ENCODE data around the gene PRLR. TPM values are rescaled to one million over a fixed set of nuclear protein-coding genes. Genes with fewer than 3 reads are reported as not detected.

The PRLR gene
- total RNA-seq, 2 experiments from 2014 or later = 0.03 TPM; not detected in 1

DNA sequence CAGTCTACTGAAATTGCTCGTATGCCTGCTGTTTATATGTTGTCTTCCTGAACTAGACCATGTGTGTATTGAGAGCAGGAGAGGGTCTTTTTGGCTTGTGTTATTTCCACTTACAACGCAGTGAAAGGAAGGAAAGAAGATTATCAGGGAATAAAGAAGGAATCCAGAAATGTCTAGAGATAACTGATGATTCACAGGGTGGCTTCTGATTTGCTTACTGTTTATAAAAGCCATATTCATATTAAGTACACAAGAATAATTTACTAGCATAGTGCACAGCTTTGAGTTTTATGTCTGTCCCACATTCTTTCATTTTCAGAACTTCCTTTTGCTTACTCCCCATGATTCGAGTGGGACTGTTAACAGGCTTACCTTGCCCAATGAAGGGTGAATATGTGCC lies 72.1 kb downstream of the PRLR start:
- Mint-ChIP-seq H3K4me1 (ENCODE audit: low read depth) (no peaks in the 10 kb centered on the region), H3K9me3 (no peaks in the 10 kb centered on the region), H3K27ac (no peak overlapping the region), H3K36me3 (ENCODE audit: low read depth) (no peaks in the 10 kb centered on the region), H3K27me3 (peaks cover 7% of the 10 kb centered on the region), H3K4me3 (no peak overlapping the region)
- H3K4me3 ChIP-seq (ENCODE audit: low read length) = no peak overlapping the region
- no peak overlapping the region for H3K27ac ChIP-seq (ENCODE audit: low read depth in 1 of 2, low read length in 2 of 2)
- no peaks in the 10 kb centered on the region for H3K4me1 ChIP-seq (ENCODE audit: insufficient read depth, low read length)
- no peaks in the 10 kb centered on the region for H3K27me3 ChIP-seq (ENCODE audit: control insufficient read depth in 1 of 2, insufficient read depth in 2 of 2, low read length in 2 of 2)
- TF ChIP-seq, protein P1, sequence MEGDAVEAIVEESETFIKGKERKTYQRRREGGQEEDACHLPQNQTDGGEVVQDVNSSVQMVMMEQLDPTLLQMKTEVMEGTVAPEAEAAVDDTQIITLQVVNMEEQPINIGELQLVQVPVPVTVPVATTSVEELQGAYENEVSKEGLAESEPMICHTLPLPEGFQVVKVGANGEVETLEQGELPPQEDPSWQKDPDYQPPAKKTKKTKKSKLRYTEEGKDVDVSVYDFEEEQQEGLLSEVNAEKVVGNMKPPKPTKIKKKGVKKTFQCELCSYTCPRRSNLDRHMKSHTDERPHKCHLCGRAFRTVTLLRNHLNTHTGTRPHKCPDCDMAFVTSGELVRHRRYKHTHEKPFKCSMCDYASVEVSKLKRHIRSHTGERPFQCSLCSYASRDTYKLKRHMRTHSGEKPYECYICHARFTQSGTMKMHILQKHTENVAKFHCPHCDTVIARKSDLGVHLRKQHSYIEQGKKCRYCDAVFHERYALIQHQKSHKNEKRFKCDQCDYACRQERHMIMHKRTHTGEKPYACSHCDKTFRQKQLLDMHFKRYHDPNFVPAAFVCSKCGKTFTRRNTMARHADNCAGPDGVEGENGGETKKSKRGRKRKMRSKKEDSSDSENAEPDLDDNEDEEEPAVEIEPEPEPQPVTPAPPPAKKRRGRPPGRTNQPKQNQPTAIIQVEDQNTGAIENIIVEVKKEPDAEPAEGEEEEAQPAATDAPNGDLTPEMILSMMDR (IDR thresholded peaks at IDR 0.05) = no peak
- no peaks in the 10 kb centered on the region for H3K9me3 ChIP-seq (ENCODE audit: control insufficient read depth in 1 of 2, insufficient read depth in 1 of 2, low read length in 2 of 2)
- POLR2A ChIA-PET = no interaction called here
- CTCF ChIA-PET = no interaction called here
- H3K36me3 ChIP-seq (ENCODE audit: insufficient read depth, low read length) = no peaks in the 10 kb centered on the region
- ATAC-seq (ENCODE audit: poor library complexity) = no peak
- DNase-seq = no peak
- intact Hi-C loops (cut with DNase I, micrococcal nuclease) = no loop called here

DNA sequence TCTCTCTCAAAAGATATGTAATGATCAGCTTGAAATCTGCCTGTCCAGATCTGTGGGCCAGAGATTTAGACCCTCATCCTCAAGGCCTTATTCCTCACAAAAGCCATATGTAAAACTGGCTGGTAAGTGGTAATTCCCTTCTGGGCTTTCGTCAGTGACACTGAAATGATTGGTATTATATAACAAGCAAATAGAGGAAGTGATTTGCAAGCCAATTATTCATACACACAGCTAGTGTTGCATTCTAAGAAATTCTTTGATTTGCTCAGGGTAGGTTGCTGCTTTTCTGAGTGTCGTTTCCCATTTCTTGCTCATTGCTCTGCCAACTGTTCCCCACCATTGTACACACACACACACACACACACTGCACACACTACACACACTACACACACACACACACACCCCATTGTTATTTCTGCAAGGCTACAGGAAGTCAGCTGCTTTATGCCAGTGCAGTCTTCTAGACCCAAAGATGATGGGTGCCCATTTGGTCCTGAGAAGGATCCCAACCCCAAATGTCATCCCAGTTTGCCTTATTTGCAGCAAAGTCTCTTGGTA lies 76.8 kb downstream of the PRLR start:
- intact Hi-C loops (cut with DNase I, micrococcal nuclease) = no loop called here
- Mint-ChIP-seq H3K9me3 (no peaks in the 10 kb centered on the region), H3K4me1 (ENCODE audit: low read depth) (no peaks in the 10 kb centered on the region), H3K27ac (no peak overlapping the region), H3K27me3 (peaks cover 12% of the 10 kb centered on the region), H3K36me3 (ENCODE audit: low read depth) (no peaks in the 10 kb centered on the region), H3K4me3 (no peak overlapping the region)
- Histone ChIP-seq H3K36me3 (ENCODE audit: insufficient read depth, low read length) (no peaks in the 10 kb centered on the region), H3K4me3 (ENCODE audit: low read length) (no peak overlapping the region), H3K27me3 (ENCODE audit: control insufficient read depth in 1 of 2, insufficient read depth in 2 of 2, low read length in 2 of 2) (no peaks in the 10 kb centered on the region), H3K27ac (ENCODE audit: low read depth in 1 of 2, low read length in 2 of 2) (no peak overlapping the region), H3K9me3 (ENCODE audit: control insufficient read depth in 1 of 2, insufficient read depth in 1 of 2, low read length in 2 of 2) (no peaks in the 10 kb centered on the region), H3K4me1 (ENCODE audit: insufficient read depth, low read length) (no peaks in the 10 kb centered on the region)
- ChIA-PET CTCF (no interaction called here), POLR2A (no interaction called here)
- TF ChIP-seq, protein P1 (IDR thresholded peaks at IDR 0.05) = no peak
- ATAC-seq (ENCODE audit: poor library complexity) = no peak
- no peak for DNase-seq

DNA sequence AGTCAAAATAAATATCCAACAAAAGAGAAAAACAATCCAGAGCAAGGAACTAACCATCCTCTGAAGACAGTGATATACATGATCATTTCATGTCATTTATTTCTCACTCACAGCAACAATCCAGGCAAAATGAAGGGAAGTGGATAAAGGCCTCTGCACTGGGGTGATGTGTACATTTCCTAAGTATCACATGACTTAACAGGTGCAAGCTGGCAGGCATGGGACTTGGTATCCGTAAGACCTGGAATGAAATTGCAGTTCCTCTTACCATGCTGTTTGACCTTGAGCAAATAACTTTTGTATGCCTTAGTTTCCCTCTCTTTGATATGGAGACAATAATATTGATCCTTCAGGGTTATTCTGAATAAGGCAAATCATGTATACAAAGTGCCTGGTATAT lies 77.6 kb downstream of the PRLR start:
- Mint-ChIP-seq H3K4me3 (no peak overlapping the region), H3K9me3 (no peaks in the 10 kb centered on the region), H3K27me3 (peaks cover 16% of the 10 kb centered on the region), H3K36me3 (ENCODE audit: low read depth) (no peaks in the 10 kb centered on the region), H3K4me1 (ENCODE audit: low read depth) (no peaks in the 10 kb centered on the region), H3K27ac (no peak overlapping the region)
- ChIA-PET POLR2A (no interaction called here), CTCF (no interaction called here)
- H3K36me3 ChIP-seq (ENCODE audit: insufficient read depth, low read length) = no peaks in the 10 kb centered on the region
- H3K27ac ChIP-seq (ENCODE audit: low read depth in 1 of 2, low read length in 2 of 2) = no peak overlapping the region
- no peak for DNase-seq
- H3K4me3 ChIP-seq (ENCODE audit: low read length) = no peak overlapping the region
- TF ChIP-seq, protein P1 (IDR thresholded peaks at IDR 0.05) = no peak
- H3K4me1 ChIP-seq (ENCODE audit: insufficient read depth, low read length) = no peaks in the 10 kb centered on the region
- no peaks in the 10 kb centered on the region for H3K27me3 ChIP-seq (ENCODE audit: control insufficient read depth in 1 of 2, insufficient read depth in 2 of 2, low read length in 2 of 2)
- ATAC-seq (ENCODE audit: poor library complexity) = no peak
- H3K9me3 ChIP-seq (ENCODE audit: control insufficient read depth in 1 of 2, insufficient read depth in 1 of 2, low read length in 2 of 2) = no peaks in the 10 kb centered on the region
- intact Hi-C loops (cut with DNase I, micrococcal nuclease) = no loop called here
